Caco-2 (cell line): ENCODE results near the gene ALDH3A2. TPM values are rescaled to one million over a fixed set of nuclear protein-coding genes. Genes with fewer than 3 reads are reported as not detected.

Experiments
- BruUV-seq: library from RNA; stranded (reverse); fragments of 400-500 nt; replicated peaks from 2 replicates; lab custom pipeline; 2021; lab: Mats Ljungman, UMichigan
- CTCF ChIA-PET: fragments of 300-600 bp; sonication (Branson Sonifier 250); formaldehyde crosslinking; loops from one replicate; lab custom pipeline; 2022; ENCODE audit warnings: antibody characterized with exemption; lab: Charles Lee
- POLR2A ChIA-PET: fragments of 300-600 bp; sonication (Branson Sonifier 250); formaldehyde crosslinking; loops from one replicate; lab custom pipeline; 2022; ENCODE audit warnings: antibody characterized with exemption; lab: Charles Lee
- DNase-seq, 2 experiments: peaks; one replicate each; pipeline versions ENCODE4 v3.0.0 to v3.0.0-alpha.2; 2020 to 2022
- H3K27me3 ChIP-seq: replicated peaks from 2 replicates; pipeline ENCODE4 v1.6.0; 2011; ENCODE audit warnings: low read length; ENCODE audit not compliant: control insufficient read depth, insufficient read depth
- H3K36me3 ChIP-seq: 2 replicates; pipeline ENCODE4 v1.5.1; 2011; ENCODE audit warnings: low read length; ENCODE audit not compliant: control insufficient read depth, insufficient read depth
- H3K4me1 ChIP-seq: fragments of 250-450 bp; sonication (Bioruptor Pico); 2 replicates; pipeline ENCODE4 v1.5.1; 2020; ENCODE audit warnings: mild to moderate bottlenecking
- H3K4me3 ChIP-seq: 2 replicates; pipeline ENCODE4 v1.5.1; 2011; ENCODE audit warnings: low read depth, mild to moderate bottlenecking, control low read depth, low read length
- H3K9me3 ChIP-seq: fragments of 250-450 bp; sonication (Bioruptor Pico); 2 replicates; pipeline ENCODE4 v1.5.1; 2020; ENCODE audit warnings: mild to moderate bottlenecking, moderate library complexity
- H3K27ac Mint-ChIP-seq: one replicate; pipeline ENCODE4 v1.8.0; 2022; ENCODE audit warnings: mixed read lengths; ENCODE audit not compliant: unreplicated experiment
- H3K27me3 Mint-ChIP-seq: one replicate; pipeline ENCODE4 v1.8.0; 2022; ENCODE audit warnings: mixed read lengths; ENCODE audit not compliant: insufficient read depth, unreplicated experiment
- H3K36me3 Mint-ChIP-seq: one replicate; pipeline ENCODE4 v1.8.0; 2022; ENCODE audit warnings: mild to moderate bottlenecking, mixed read lengths; ENCODE audit not compliant: insufficient read depth, unreplicated experiment
- H3K4me1 Mint-ChIP-seq: one replicate; pipeline ENCODE4 v1.8.0; 2022; ENCODE audit warnings: low read depth, mixed read lengths; ENCODE audit not compliant: unreplicated experiment
- H3K4me3 Mint-ChIP-seq: one replicate; pipeline ENCODE4 v1.8.0; 2022; ENCODE audit warnings: mild to moderate bottlenecking, moderate library complexity, mixed read lengths; ENCODE audit not compliant: unreplicated experiment
- H3K9me3 Mint-ChIP-seq: one replicate; pipeline ENCODE4 v1.8.0; 2022; ENCODE audit warnings: mixed read lengths; ENCODE audit not compliant: unreplicated experiment
- intact Hi-C: fragments of 100-400 bp; cut with micrococcal nuclease; formaldehyde crosslinking; loops from one replicate; pipeline ENCODE4 v1.10.0; 2022; ENCODE audit not compliant: unreplicated experiment
- total RNA-seq: library from RNA; stranded (reverse); gene quantifications from 2 replicates; pipeline ENCODE4 v1.2.3, GENCODE V29; 2022
- TF ChIP-seq, protein P1 (sequence below), 2 experiments: fragments of 200-600 bp in 1 of 2; IDR thresholded peaks; 1 replicate in 1 of 2; 2 replicates in 1 of 2; pipeline versions ENCODE4 v1.5.1 to v1.8.0; 2011 to 2022; ENCODE audit warnings: antibody characterized with exemption in 1 of 2, control low read depth in 1 of 2, inconsistent platforms in 1 of 2, low read depth in 1 of 2, low read length in 1 of 2, mild to moderate bottlenecking in 1 of 2, moderate library complexity in 1 of 2; ENCODE audit not compliant: insufficient read depth in 1 of 2, severe bottlenecking in 1 of 2, unreplicated experiment in 1 of 2

The ALDH3A2 gene
- total RNA-seq, 1 experiment from 2014 or later, result 84.0 TPM

DNA sequence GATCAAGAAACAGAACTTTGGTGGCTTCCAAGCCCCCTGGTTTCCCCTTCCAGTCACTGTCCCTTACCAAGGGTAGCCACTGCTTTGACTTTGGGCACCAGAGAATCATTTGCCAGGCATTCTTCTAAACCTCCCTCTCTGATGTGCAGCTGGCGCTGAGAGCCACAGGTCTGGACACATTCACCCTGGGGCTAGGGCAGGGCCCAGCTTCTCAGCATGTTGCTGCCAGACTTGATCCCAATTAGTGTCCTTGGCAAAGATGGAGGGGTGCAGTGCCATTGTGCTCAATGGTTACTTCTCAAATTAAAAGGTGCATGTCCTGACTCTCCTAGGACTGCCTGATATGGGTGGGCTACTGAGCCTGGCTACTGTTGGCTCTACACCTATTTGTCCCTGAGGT is 75.4 kb downstream of the ALDH3A2 start:
- Histone ChIP-seq H3K4me1 (peaks cover 17% of the 10 kb centered on the region), H3K4me3 (no peak overlapping the region), H3K9me3 (no peaks in the 10 kb centered on the region), H3K36me3 (no peaks in the 10 kb centered on the region), H3K27me3 (no peaks in the 10 kb centered on the region)
- ChIA-PET POLR2A (no interaction called here), CTCF (no interaction called here)
- intact Hi-C loops, result no loop called here
- BruUV-seq, result no TSS peak
- Mint-ChIP-seq H3K4me3 (no peak overlapping the region), H3K27me3 (no peaks in the 10 kb centered on the region), H3K4me1 (no peaks in the 10 kb centered on the region), H3K36me3 (no peaks in the 10 kb centered on the region), H3K27ac (no peak overlapping the region), H3K9me3 (no peaks in the 10 kb centered on the region)
- TF ChIP-seq, protein P1, sequence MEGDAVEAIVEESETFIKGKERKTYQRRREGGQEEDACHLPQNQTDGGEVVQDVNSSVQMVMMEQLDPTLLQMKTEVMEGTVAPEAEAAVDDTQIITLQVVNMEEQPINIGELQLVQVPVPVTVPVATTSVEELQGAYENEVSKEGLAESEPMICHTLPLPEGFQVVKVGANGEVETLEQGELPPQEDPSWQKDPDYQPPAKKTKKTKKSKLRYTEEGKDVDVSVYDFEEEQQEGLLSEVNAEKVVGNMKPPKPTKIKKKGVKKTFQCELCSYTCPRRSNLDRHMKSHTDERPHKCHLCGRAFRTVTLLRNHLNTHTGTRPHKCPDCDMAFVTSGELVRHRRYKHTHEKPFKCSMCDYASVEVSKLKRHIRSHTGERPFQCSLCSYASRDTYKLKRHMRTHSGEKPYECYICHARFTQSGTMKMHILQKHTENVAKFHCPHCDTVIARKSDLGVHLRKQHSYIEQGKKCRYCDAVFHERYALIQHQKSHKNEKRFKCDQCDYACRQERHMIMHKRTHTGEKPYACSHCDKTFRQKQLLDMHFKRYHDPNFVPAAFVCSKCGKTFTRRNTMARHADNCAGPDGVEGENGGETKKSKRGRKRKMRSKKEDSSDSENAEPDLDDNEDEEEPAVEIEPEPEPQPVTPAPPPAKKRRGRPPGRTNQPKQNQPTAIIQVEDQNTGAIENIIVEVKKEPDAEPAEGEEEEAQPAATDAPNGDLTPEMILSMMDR (IDR thresholded peaks at IDR 0.05; ENCODE audit: insufficient read depth in 1 of 2, low read depth in 1 of 2, low read length in 1 of 2, severe bottlenecking in 1 of 2, unreplicated experiment in 1 of 2), result no peak
- DNase-seq, result no peak

DNA sequence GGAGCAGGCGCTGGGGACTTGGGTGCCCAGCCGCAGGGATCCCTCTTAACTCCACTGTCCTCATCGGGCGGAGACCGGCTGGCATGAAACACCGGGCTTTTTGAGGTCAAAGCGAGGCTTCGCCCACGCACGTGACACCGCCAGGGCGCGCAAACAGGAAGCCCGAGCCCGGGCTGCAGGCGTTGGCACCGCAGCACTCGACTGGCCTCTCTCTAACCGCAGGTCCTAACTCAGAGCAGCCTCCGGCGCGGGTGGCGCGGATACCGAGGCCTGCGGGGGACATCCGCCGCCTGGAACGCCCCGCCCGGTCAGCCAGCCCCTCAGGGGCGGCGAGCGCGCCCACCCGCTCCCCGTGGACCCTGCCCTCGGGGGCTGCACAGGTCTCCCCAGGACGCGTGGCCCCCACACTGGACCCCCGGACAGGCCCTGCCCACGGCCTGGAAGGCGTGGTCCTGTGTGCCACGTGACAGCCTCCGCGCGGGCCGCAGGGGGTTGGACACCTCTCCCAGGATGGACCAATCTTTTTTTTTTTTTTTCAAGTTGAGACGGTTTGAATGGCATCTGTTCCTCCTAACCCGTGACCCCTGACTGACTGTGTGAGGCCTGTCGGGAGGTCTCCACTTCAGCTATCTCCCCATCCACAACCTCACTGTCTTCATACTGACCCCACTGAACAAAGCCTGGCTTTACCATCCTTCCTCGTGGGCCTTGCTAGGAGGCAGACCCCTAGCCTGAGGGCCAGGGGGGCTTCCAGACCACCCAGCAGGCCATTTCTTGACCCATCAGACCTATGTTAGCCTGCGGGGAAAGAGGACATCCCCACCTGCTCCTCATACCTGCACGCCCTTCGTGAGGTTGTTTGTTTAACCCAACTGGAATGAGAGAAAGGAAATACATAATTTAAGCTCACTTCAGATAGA is 76.2 kb downstream of the ALDH3A2 start:
- Histone ChIP-seq H3K27me3 (no peaks in the 10 kb centered on the region), H3K4me1 (peaks cover 10% of the 10 kb centered on the region; the same call in 1 of the 2 replicates), H3K36me3 (no peaks in the 10 kb centered on the region), H3K9me3 (no peaks in the 10 kb centered on the region), H3K4me3 (no peak overlapping the region)
- H3K9me3 Mint-ChIP-seq, result no peaks in the 10 kb centered on the region
- ChIA-PET POLR2A (no interaction called here), CTCF (no interaction called here)
- DNase-seq, result no peak
- H3K27me3 Mint-ChIP-seq, result no peaks in the 10 kb centered on the region
- no peaks in the 10 kb centered on the region for H3K36me3 Mint-ChIP-seq
- BruUV-seq, result no TSS peak
- no peak overlapping the region for H3K27ac Mint-ChIP-seq
- TF ChIP-seq, protein P1 (IDR thresholded peaks at IDR 0.05; ENCODE audit: insufficient read depth in 1 of 2, low read depth in 1 of 2, low read length in 1 of 2, severe bottlenecking in 1 of 2, unreplicated experiment in 1 of 2), result no peak
- H3K4me1 Mint-ChIP-seq, result no peaks in the 10 kb centered on the region
- intact Hi-C loops, result no loop called here
- no peak overlapping the region for H3K4me3 Mint-ChIP-seq

- Mint-ChIP-seq H3K27me3 (no peaks in the 10 kb centered on the region), H3K4me3 (no peak overlapping the region), H3K4me1 (no peaks in the 10 kb centered on the region), H3K27ac (no peak overlapping the region), H3K36me3 (no peaks in the 10 kb centered on the region), H3K9me3 (no peaks in the 10 kb centered on the region)
- Histone ChIP-seq H3K4me3 (no peak overlapping the region), H3K27me3 (no peaks in the 10 kb centered on the region), H3K4me1 (peaks cover 6% of the 10 kb centered on the region; the same call in 1 of the 2 replicates), H3K36me3 (no peaks in the 10 kb centered on the region), H3K9me3 (no peaks in the 10 kb centered on the region)
- TF ChIP-seq, protein P1 (IDR thresholded peaks at IDR 0.05; ENCODE audit: insufficient read depth in 1 of 2, low read depth in 1 of 2, low read length in 1 of 2, severe bottlenecking in 1 of 2, unreplicated experiment in 1 of 2), result no peak
- CTCF ChIA-PET, result no interaction called here
- POLR2A ChIA-PET, result no interaction called here
- no TSS peak for BruUV-seq
- no peak for DNase-seq
- intact Hi-C loops, result no loop called here
Observed at GRCh38 chr17:19725486-19725885, 76.9 kb downstream of the ALDH3A2 start.
